ENCODE data around the gene HAUS2. TPM values are rescaled to one million over a fixed set of nuclear protein-coding genes. Genes with fewer than 3 reads are reported as not detected.
"Not testable (repeated sequence)": the region's sequence is repeated elsewhere in the genome, so short reads cannot be mapped to it uniquely, and the experiment has no call there.

HAUS2 gene
- polyA plus RNA-seq, 3 donors from 2014 or later: 18.5 to 37.0 (median 31.5) TPM

DNA sequence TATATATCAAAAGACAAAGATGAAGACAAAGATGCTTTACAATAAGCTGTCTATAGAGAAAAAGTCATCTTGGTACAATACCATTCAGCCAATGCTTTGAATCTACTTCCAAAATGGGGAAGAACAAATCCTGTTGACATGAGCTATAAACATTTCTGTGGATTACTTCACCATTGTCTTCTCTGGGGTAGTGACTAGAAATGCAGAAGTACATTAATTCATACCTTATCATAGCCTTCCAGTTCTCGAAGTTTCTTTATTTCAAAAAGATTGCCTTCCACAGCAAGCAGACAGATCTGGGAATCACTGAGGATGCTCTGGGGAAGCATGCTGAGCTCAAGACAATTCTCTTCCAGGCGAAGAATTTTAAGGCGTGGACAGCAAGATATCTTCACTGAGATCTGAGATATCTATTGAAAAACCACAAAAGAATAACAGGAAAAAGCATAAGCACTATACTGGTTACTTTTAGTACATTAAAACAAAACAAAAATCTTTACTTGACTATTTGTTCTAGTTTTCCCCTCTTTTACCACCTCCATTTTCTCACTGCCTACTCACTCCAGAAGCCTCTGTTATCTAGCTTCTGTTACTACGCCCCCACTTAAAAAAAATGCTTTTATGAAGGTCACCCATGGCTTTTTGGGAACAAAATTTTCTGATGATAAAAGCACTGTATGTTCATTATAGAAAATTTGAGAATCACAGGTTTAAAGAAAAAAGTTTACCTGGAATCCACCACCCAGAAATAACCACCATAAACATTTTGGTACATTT, 3.6 kb upstream of the HAUS2 start:
- Mint-ChIP-seq H3K9me3 (peaks cover 0 to 1% (median 0%) of the 10 kb centered on the region in 6 donors), H3K4me3 (no peak overlapping the region), H3K27me3 (ENCODE audit: low read depth in 3 of 3) (peaks cover 7 to 14% (median 12%) of the 10 kb centered on the region in 3 donors), H3K36me3 (peaks cover 4 to 16% (median 10%) of the 10 kb centered on the region in 3 donors), H3K4me1 (peaks cover 30 to 50% of the 10 kb centered on the region in 2 donors), H3K27ac (no peak overlapping the region)
- DNase-seq: no peak

DNA sequence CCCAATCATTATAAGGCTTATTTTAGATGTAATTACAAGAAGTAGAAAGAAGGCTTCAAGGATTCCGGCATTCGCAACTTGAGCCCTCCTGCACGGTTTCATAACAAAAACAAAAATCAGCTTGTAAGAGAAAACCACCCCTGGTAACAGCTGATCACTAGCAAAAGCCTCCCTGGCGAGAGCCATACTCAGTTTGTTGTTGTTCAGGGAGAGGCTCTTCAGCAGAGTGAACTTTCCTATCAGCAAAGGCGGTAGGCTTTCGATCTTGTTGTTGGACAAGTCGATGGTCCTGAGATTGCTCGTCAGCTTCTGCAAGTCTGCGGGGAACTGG, 755 bp upstream of the HAUS2 start:
- Mint-ChIP-seq H3K9me3 (peaks cover 0 to 1% (median 0%) of the 10 kb centered on the region in 6 donors), H3K27ac (peak overlapping the region; percentile 89 to 98 (median 94)), H3K27me3 (ENCODE audit: low read depth in 3 of 3) (peaks cover 7 to 14% (median 12%) of the 10 kb centered on the region in 3 donors), H3K4me1 (peaks cover 31 to 59% of the 10 kb centered on the region in 2 donors), H3K4me3 (peak overlapping the region; percentile 92 to 99 (median 97)), H3K36me3 (peaks cover 0 to 9% (median 5%) of the 10 kb centered on the region in 3 donors)
- DNase-seq: no peak

DNA sequence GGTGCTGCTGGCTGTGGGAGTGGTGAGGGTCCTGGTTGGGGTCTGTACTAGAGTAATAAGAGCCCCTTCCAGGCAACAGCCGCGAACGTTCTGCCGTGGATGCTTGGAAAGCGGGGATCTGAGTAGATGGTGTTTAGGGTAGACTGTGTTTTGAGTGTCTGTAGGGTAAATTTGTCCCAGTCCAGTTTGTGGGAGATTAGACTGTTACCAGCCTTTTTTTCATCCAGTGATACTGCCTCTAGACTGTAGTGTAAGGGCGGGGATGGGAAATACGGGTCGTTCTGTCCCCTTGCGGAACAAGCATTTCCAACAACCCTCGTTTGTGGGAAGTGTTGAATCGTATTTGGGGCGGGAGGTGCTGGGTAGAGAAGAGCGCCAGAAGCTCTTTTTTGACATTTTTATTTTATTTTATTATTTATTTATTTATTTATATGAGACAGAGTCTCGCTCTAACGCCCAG, 424 bp downstream of the HAUS2 start:
- H3K27ac Mint-ChIP-seq: peak overlapping the region; percentile 89 to 98 (median 94)
- peaks cover 7 to 14% (median 12%) of the 10 kb centered on the region in 3 donors for H3K27me3 Mint-ChIP-seq (ENCODE audit: low read depth in 3 of 3)
- H3K36me3 Mint-ChIP-seq: peaks cover 0 to 5% (median 4%) of the 10 kb centered on the region in 3 donors
- peak overlapping the region; percentile 92 to 99 (median 97) for H3K4me3 Mint-ChIP-seq
- DNase-seq: no peak
- peaks cover 35 to 68% of the 10 kb centered on the region in 2 donors for H3K4me1 Mint-ChIP-seq
- peaks cover 0 to 1% (median 0%) of the 10 kb centered on the region in 6 donors for H3K9me3 Mint-ChIP-seq

DNA sequence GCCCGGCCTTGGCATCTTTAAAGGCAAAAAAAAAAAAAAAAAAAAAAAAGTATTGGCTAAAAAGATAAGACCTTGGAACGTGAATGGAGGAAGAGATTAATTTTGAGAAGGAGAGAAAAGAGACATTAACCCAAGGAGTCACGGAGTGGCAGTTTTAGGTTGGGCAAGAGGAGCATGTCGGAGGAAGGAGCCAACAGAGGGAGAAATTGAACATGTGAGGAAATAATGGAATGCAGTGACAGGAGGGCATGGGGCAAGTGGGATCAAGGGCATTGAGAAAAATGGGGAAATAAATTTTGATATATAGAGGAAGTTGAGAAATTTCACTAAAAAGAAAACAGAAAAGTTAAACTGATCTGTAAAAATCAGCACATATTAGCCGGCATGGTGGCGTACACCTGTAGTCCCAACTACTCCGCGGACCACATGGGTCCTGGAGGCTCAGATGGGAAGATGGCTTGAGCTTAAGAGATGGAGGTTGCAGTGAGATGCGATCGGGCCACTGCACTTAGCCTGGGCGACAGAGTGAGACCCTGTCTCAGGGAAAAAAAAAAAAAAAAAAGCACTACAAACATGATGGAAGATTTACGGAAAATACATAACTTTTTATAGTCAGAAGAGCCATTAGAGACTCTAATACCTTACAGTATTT, 1.2 kb downstream of the HAUS2 start:
- Mint-ChIP-seq H3K36me3 (peaks cover 0 to 5% (median 3%) of the 10 kb centered on the region in 3 donors), H3K27ac (peak overlapping the region; percentile 2 to 89 (median 44)), H3K4me3 (peak overlapping the region; percentile 67 to 99 (median 78)), H3K27me3 (ENCODE audit: low read depth in 3 of 3) (peaks cover 7 to 14% (median 12%) of the 10 kb centered on the region in 3 donors), H3K9me3 (peaks cover 0 to 1% (median 0%) of the 10 kb centered on the region in 6 donors), H3K4me1 (peaks cover 35 to 73% of the 10 kb centered on the region in 2 donors)
- no peak for DNase-seq

DNA sequence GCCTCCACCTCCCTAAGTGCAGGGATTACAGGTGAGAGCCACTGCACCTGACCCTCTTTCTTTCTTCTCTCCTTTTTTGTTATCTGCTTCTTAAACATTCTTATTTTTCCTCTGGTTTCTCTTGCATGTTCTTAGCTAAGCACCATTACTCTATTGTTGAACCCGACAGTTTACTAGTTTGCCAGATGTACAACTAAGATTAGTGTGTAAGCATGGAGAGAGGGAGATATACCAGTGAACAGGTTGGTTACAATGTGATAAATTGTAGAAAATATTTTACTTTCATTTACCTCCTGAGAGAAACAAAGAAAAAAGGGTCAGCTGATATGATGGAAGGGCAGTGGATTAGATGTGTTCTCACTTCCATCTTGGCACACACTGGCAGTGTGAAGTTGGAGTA, 4.9 kb downstream of the HAUS2 start:
- Mint-ChIP-seq H3K27me3 (ENCODE audit: low read depth in 3 of 3) (peaks cover 5 to 7% (median 6%) of the 10 kb centered on the region in 3 donors), H3K36me3 (no peaks in the 10 kb centered on the region), H3K4me3 (no peak overlapping the region), H3K9me3 (peaks cover 0 to 1% (median 0%) of the 10 kb centered on the region in 6 donors), H3K4me1 (peaks cover 18 to 45% of the 10 kb centered on the region in 2 donors), H3K27ac (peak overlapping the region in 2 of 6 donors; percentile 5 to 47)
- DNase-seq: no peak

DNA sequence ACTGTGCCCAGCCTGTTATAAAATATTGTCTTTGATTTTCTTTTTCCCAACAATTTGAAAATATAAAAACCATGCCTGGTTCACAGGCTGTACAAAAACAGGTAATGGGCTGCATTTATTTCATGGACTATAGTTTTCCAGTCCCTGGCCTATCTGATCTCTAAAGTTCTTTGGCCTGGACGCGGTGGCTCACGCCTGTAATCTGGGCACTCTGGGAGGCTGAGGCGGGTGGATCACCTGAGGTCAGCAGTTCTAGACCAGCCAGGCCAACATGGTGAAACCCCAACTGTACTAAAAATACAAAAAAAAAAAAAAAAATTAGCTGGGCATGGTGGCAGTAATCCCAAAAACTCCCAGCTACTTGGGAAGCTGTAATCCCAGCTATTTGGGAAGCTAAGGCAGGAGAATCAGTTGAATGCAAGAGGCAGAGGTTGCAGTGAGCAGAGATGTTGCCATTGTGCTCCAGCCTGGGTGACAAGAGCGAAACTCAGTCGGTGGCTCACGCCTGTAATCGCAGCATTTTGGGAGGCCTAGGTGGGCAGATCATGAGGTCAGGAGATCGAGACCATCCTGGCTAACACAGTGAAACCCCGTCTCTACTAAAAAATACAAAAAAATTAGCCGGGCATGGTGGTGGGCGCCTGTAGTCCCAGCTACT, 8.0 kb downstream of the HAUS2 start:
- peaks cover 5 to 16% (median 14%) of the 10 kb centered on the region in 3 donors for H3K36me3 Mint-ChIP-seq
- not testable (repeated sequence) for H3K9me3 Mint-ChIP-seq, DNase-seq

DNA sequence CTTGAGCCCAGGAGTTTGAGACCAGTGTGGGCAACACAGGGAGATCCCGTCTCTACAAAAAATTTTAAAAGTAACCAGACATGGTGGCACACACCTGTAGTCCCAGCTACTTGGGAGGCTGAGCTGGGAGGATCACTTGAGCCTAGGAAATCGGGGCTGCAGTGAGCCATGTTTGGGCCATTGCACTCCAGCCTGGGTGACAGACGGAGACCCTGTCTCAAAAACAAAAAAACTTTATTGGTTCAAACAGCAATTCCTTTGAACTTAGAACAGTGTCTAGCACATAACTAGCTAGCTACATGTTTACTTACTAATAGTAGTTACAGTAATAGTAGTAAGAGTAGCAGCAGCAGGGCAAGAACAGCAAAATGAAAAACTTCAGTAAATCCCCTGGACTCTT, 10.1 kb downstream of the HAUS2 start:
- no peak for DNase-seq
- no peaks in the 10 kb centered on the region for H3K9me3 Mint-ChIP-seq
- no peak overlapping the region for H3K27ac Mint-ChIP-seq
- H3K36me3 Mint-ChIP-seq: peaks cover 5 to 21% (median 14%) of the 10 kb centered on the region in 3 donors
- H3K4me3 Mint-ChIP-seq: no peak overlapping the region
- peaks cover 0 to 2% (median 2%) of the 10 kb centered on the region in 3 donors for H3K27me3 Mint-ChIP-seq (ENCODE audit: low read depth in 3 of 3)
- peaks cover 2 to 17% of the 10 kb centered on the region in 2 donors for H3K4me1 Mint-ChIP-seq

More for the DNA sequence above, 8.0 kb downstream of the HAUS2 start:
- not testable (repeated sequence) for H3K27ac Mint-ChIP-seq; H3K4me3 Mint-ChIP-seq; H3K27me3 Mint-ChIP-seq (ENCODE audit: low read depth in 3 of 3)
- peaks cover 5 to 29% of the 10 kb centered on the region in 2 donors for H3K4me1 Mint-ChIP-seq

DNA sequence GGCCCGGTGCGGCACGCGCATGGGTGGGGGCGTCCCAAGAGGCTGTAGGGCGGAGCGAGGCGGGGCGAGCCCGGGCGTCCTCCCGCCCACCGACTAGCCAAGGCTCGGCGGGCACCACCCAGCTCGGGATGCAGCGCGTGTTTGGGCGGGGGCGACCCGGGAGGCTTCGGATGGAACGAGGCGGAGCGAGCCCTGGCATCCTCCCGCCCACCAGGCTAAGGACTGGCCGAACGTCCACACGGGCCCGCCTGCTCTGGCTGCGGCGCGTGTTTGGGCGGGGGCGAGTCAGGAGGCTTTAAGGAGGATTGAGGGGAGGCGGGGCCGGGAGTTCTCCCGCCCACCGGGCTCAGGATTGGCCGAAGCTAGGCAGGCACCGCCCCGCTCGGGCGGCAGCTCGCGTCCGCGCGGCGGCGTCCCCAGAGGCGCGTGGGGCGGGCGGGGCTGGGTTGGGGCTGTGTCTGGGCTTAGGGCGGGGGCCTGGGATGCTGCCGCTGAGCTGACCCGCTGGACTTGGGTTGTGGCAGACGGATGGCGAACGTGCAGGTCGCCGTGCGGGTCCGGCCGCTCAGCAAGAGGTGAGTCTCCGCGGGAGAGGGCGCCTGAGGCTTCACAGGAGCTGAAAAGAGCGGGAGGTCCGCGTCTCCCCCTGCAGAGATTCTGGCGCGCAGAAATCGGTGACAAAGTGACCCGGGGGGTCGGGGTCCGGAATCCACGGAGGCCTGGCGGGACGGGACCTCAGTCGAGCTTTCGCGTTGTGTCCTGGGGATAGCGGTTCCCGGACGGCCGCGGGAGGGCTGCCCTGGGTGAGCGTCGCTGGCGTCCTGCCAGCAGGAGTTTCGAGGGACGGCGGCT, 26.8 kb downstream of the HAUS2 start, which contains the start of gene STARD9:
Gene STARD9 (plus strand): TSS at position 419 of the 852 bp plus-strand sequence. CDS start 110 bp downstream, at position 529.
- Mint-ChIP-seq H3K9me3 (no peaks in the 10 kb centered on the region), H3K4me3 (peak within 1 kb of the TSS; percentile 90 to 95 (median 94)), H3K27me3 (ENCODE audit: low read depth in 3 of 3) (peaks cover 1 to 11% (median 5%) of the 10 kb centered on the region in 3 donors), H3K27ac (peak within 1 kb of the TSS; percentile 82 to 89 (median 86)), H3K36me3 (no peaks in the 10 kb centered on the region), H3K4me1 (peaks cover 32 to 41% of the 10 kb centered on the region in 2 donors)
- peak; percentile 95 to 96 (median 96) for DNase-seq

DNA sequence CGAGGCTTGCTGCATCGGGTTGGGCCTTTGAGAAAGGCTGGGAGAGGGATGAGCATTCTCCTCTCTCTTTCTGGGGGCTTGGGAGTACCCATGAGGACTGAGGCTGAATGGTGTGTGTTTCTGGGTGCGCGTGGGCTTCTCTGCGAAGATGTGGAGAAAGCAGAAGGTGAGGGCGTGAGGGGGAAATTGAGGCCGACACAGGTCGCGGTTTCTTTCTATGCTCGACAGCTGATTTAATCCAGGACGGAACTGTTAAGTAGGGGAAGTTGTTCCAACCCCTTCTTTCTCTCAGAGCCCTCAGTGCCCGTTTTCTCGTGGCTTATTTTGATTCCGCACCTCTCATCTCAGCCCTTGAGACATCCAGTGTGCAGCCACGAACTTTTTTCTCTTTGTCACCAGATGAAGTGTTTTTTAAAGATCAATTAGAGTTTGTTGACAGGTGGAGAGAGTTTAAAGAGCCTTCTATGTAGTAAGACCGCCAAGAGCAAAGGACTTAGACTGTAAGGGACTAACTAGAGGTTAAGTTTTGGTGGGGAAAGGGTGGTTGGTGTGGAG, 27.5 kb downstream of the HAUS2 start:
- no peak for DNase-seq
- Mint-ChIP-seq H3K36me3 (no peaks in the 10 kb centered on the region), H3K4me1 (peaks cover 37 to 47% of the 10 kb centered on the region in 2 donors), H3K9me3 (no peaks in the 10 kb centered on the region), H3K27me3 (ENCODE audit: low read depth in 3 of 3) (peaks cover 1 to 11% (median 5%) of the 10 kb centered on the region in 3 donors), H3K27ac (peak overlapping the region; percentile 45 to 89 (median 86)), H3K4me3 (peak overlapping the region; percentile 90 to 95 (median 94))

DNA sequence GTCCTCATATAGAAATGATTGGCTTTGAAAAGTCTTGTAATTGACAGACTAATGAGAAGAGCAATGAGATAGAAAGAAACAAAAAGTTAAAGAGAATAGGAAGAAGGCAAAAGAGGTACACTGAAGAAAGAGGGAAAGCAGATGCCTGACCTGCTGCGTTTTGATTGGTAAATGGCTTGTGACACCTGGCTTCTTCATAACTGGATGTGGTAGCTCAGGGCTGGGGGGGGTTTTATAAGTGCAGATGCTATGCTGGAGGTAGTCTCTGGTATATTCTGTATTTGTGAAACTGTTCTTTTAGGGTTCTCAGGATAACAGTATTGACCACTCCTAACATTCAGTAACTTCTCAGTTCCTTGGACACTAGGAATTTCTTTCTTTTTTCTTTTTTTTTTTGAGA, 28.1 kb downstream of the HAUS2 start:
- no peak for DNase-seq
- H3K27me3 Mint-ChIP-seq (ENCODE audit: low read depth in 3 of 3): peaks cover 1 to 11% (median 5%) of the 10 kb centered on the region in 3 donors
- H3K4me1 Mint-ChIP-seq: peaks cover 43 to 54% of the 10 kb centered on the region in 2 donors
- no peaks in the 10 kb centered on the region for H3K9me3 Mint-ChIP-seq
- peak overlapping the region; percentile 90 to 95 (median 94) for H3K4me3 Mint-ChIP-seq
- H3K27ac Mint-ChIP-seq: peak overlapping the region in 3 of 6 donors; percentile 54 to 89 (median 86)
- no peaks in the 10 kb centered on the region for H3K36me3 Mint-ChIP-seq

DNA sequence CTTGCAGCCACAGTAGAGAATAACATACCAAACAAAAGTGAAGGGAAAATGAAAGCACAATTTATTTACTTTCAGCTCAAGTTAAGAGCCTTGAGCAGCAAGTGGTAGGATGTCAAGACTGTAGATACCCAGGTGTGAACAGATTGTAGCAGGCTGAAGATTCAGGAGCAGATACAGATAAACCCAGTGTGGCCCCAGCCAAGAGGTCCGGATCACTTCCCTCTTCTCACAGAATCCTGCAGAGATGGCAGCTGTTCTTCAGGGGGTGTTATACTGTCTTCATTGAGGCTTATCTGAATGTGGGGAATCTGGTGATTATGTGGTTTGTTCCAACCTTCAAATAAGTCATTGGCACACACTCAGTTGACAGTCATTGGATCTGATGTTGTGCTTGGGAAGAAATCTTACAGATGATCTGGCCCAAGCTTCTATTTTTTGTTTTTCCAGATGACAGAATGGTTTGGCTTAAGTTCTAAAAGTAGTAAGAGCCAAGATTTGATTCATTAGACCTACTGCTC, 28.9 kb downstream of the HAUS2 start:
- peak in 1 of 3 donors; percentile 27 for DNase-seq
- H3K4me1 Mint-ChIP-seq: peaks cover 51 to 62% of the 10 kb centered on the region in 2 donors
- peak overlapping the region; percentile 4 to 74 (median 42) for H3K27ac Mint-ChIP-seq
- H3K9me3 Mint-ChIP-seq: no peaks in the 10 kb centered on the region
- H3K36me3 Mint-ChIP-seq: no peaks in the 10 kb centered on the region
- peaks cover 1 to 11% (median 5%) of the 10 kb centered on the region in 3 donors for H3K27me3 Mint-ChIP-seq (ENCODE audit: low read depth in 3 of 3)
- H3K4me3 Mint-ChIP-seq: peak overlapping the region; percentile 38 to 65 (median 46)

DNA sequence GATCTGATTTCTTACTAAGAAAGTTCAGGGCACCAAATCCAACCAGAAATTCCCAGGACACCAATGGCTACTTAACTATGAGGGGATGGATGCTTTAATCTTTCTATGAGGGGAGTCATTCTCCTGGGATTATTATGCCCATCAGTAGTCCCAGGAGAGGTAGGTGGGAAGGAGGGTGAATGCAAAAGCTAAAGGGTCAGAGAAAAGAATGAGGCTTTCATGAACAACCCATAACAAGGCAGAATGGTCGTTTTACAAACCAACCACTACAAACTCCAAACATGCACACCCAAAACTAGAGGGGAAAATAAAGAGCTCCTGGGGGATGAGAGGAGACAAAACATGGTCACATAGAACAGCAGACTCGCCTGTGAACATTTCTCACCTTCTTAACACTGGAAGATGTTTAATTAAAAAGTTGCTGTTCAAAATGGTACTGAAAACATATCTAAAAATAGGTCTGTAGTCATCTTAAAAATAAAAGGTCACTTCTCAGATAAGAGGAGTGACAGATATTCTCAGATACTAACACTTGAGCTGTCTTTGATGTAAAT, 30.4 kb downstream of the HAUS2 start:
- H3K4me1 Mint-ChIP-seq: peaks cover 54 to 68% of the 10 kb centered on the region in 2 donors
- DNase-seq: no peak
- peak overlapping the region in 2 of 6 donors; percentile 11 to 70 for H3K27ac Mint-ChIP-seq
- no peaks in the 10 kb centered on the region for H3K36me3 Mint-ChIP-seq
- peak overlapping the region in 1 of 5 donors; percentile 15 for H3K4me3 Mint-ChIP-seq
- H3K27me3 Mint-ChIP-seq (ENCODE audit: low read depth in 3 of 3): peaks cover 1 to 11% (median 5%) of the 10 kb centered on the region in 3 donors
- no peaks in the 10 kb centered on the region for H3K9me3 Mint-ChIP-seq

All from immature natural killer cell (primary cell).